WERI-Rb-1 (cell line): ENCODE measurements around the gene IBA57.
A peak's percentile ranks its signal among the peaks of the same experiment; 100 is the strongest.
"Not testable (repeated sequence)": the region's sequence is repeated elsewhere in the genome, so short reads cannot be mapped to it uniquely, and the experiment has no call there.

Source experiments
- DNase-seq: peaks from one replicate; pipeline ENCODE4 v3.0.0-alpha.2; 2020
- H3K27ac ChIP-seq: fragments of 250-450 bp; sonication (Bioruptor Pico); 2 replicates; pipeline ENCODE4 v1.5.1; 2020; ENCODE audit warnings: mild to moderate bottlenecking, moderate library complexity
- H3K27me3 ChIP-seq: fragments of 250-450 bp; sonication (Bioruptor Pico); 2 replicates; pipeline ENCODE4 v1.5.1; 2021; ENCODE audit warnings: mild to moderate bottlenecking, low read depth, moderate library complexity; ENCODE audit not compliant: insufficient read depth, severe bottlenecking
- H3K36me3 ChIP-seq: fragments of 250-450 bp; sonication (Bioruptor Pico); 2 replicates; pipeline ENCODE4 v1.5.1; 2020; ENCODE audit warnings: mild to moderate bottlenecking, moderate library complexity
- H3K4me3 ChIP-seq: 2 replicates; pipeline ENCODE4 v1.5.1; 2011; ENCODE audit warnings: low read depth, mild to moderate bottlenecking, control low read depth, low read length
- H3K9me3 ChIP-seq: fragments of 250-450 bp; sonication (Bioruptor Pico); 2 replicates; pipeline ENCODE4 v1.5.1; 2021; ENCODE audit warnings: mild to moderate bottlenecking, moderate library complexity; ENCODE audit not compliant: severe bottlenecking
- CTCF ChIP-seq: IDR thresholded peaks from 2 replicates; pipeline ENCODE4 v1.5.1; 2011; ENCODE audit warnings: low read depth, mild to moderate bottlenecking, control low read depth, inconsistent platforms, low read length

Gene IBA57

GRCh38 chr1:228224198-228225164 lies 58.9 kb downstream of the IBA57 start:
- H3K4me3 ChIP-seq, result no peak overlapping the region
- no peaks in the 10 kb centered on the region for H3K9me3 ChIP-seq
- no peaks in the 10 kb centered on the region for H3K27me3 ChIP-seq
- no peak overlapping the region for H3K27ac ChIP-seq
- H3K36me3 ChIP-seq, result no peaks in the 10 kb centered on the region
- TF ChIP-seq CTCF, result no peak
- DNase-seq, result no peak

DNA sequence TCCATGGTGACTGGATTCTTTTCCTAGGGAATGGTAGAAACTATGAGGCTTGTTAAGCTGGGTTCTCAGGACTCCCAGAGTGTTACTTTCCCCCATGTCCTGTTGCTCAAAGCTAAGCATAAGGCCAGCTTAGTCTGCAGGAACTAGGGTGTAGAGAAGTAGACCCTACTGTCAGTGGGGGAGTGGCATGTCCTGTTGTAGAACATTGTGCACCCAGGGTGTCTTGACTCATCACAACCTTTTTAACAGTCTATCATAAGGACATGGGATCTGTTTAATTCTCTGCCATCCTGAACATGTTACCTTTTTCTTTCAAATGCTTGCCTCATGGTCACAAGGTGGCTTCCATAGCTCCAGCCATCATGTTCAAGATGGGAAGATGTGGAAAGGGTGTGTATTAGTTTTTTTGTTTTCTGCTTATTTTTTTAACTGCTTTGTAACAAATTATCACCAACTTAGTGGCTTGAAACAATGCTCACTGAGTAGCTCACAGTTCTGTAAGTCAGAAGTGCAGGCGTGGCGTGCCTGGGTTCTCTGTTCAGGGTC lies 59.6 kb downstream of the IBA57 start:
- TF ChIP-seq CTCF, result no peak
- Histone ChIP-seq H3K9me3 (no peaks in the 10 kb centered on the region), H3K4me3 (no peak overlapping the region), H3K27ac (no peak overlapping the region), H3K27me3 (no peaks in the 10 kb centered on the region), H3K36me3 (no peaks in the 10 kb centered on the region)
- DNase-seq, result no peak

DNA sequence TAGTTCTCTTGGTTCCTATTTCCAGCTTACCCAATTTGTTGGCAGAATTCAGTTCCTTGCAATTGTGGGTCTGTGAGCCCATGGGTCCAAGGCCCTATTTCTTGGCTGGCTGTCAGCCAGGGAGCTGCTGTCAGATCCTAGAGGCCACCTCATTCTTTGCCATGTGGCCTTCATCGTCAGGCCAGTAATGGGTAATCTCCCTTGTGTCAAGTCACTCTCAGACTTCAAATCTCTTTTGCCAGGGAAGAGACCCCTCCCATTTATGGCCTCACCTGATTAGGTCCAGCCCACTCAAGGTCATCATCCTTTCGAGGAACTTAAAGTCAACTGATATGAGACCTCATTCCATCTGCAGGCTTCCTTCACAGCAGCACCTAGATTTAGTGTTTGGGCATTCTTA lies 60.1 kb downstream of the IBA57 start:
- H3K27ac ChIP-seq, result no peak overlapping the region
- H3K36me3 ChIP-seq, result no peaks in the 10 kb centered on the region
- H3K9me3 ChIP-seq, result no peaks in the 10 kb centered on the region
- no peak for TF ChIP-seq CTCF
- no peak overlapping the region for H3K4me3 ChIP-seq
- no peaks in the 10 kb centered on the region for H3K27me3 ChIP-seq
- DNase-seq, result no peak

- no peak for TF ChIP-seq CTCF
- Histone ChIP-seq H3K27me3 (no peaks in the 10 kb centered on the region), H3K36me3 (no peaks in the 10 kb centered on the region), H3K9me3 (no peaks in the 10 kb centered on the region), H3K4me3 (no peak overlapping the region), H3K27ac (no peak overlapping the region)
- DNase-seq, result no peak
These were observed 60.7 kb downstream of the IBA57 start for GRCh38 chr1:228226141-228226874.

GRCh38 chr1:228226956-228227791 lies 61.6 kb downstream of the IBA57 start:
- peak; percentile 53 for DNase-seq
- Histone ChIP-seq H3K9me3 (no peaks in the 10 kb centered on the region), H3K4me3 (no peak overlapping the region), H3K36me3 (no peaks in the 10 kb centered on the region), H3K27me3 (no peaks in the 10 kb centered on the region), H3K27ac (no peak overlapping the region)
- TF ChIP-seq CTCF, result peak; percentile 46

GRCh38 chr1:228228147-228228546 lies 62.5 kb downstream of the IBA57 start:
- H3K36me3 ChIP-seq, H3K9me3 ChIP-seq, H3K4me3 ChIP-seq, H3K27me3 ChIP-seq, H3K27ac ChIP-seq, DNase-seq: not testable (repeated sequence)
